SU-DHL-6 (cell line): ENCODE measurements around the gene MAN2A1.

Experiments used
- H2AFZ ChIP-seq: fragments of 200-600 bp; sonication (generic); 2 replicates; pipeline ENCODE4 v1.6.1; 2014; ENCODE audit warnings: low read depth, mild to moderate bottlenecking, moderate library complexity, mixed read lengths, antibody characterized with exemption, low read length; ENCODE audit not compliant: severe bottlenecking
- H3F3A ChIP-seq: fragments of 200-600 bp; shearing (Covaris generic); 2 replicates; pipeline ENCODE4 v1.6.0; 2016; ENCODE audit warnings: antibody characterized with exemption, mild to moderate bottlenecking; ENCODE audit not compliant: insufficient read depth
- H3K27ac ChIP-seq: fragments of 200-600 bp; sonication (generic); 2 replicates; pipeline ENCODE4 v1.5.1; 2016; ENCODE audit warnings: low read depth, mild to moderate bottlenecking, low read length, moderate library complexity, mixed read lengths
- H3K27me3 ChIP-seq: fragments of 200-600 bp; sonication (generic), shearing (Covaris generic); 2 replicates; pipeline ENCODE4 v1.6.0; 2014; ENCODE audit warnings: mild to moderate bottlenecking, low read length
- H3K36me3 ChIP-seq: fragments of 200-600 bp; sonication (generic); 2 replicates; pipeline ENCODE4 v1.6.1; 2014; ENCODE audit warnings: mild to moderate bottlenecking, low read length, mixed read lengths
- H3K4me2 ChIP-seq: fragments of 300-600, 200-600 bp; shearing (Covaris generic), sonication (generic); 2 replicates; pipeline ENCODE4 v1.6.0; 2014; ENCODE audit warnings: low read length, low read depth, mild to moderate bottlenecking; ENCODE audit not compliant: poor library complexity, severe bottlenecking
- H3K4me3 ChIP-seq: fragments of 200-600 bp; sonication (generic); 2 replicates; pipeline ENCODE4 v1.5.1; 2014; ENCODE audit warnings: antibody characterized with exemption, low read length, mild to moderate bottlenecking, mixed read lengths; ENCODE audit not compliant: insufficient read depth, poor library complexity, severe bottlenecking
- H3K79me2 ChIP-seq: fragments of 200-600 bp; sonication (generic); 2 replicates; pipeline ENCODE4 v1.6.1; 2014; ENCODE audit warnings: mild to moderate bottlenecking, low read length, moderate library complexity; ENCODE audit not compliant: insufficient read depth
- H3K9ac ChIP-seq: fragments of 200-600 bp; sonication (generic); 2 replicates; pipeline ENCODE4 v1.7.0; 2014; ENCODE audit warnings: mild to moderate bottlenecking, low read length
- H3K9me2 ChIP-seq: fragments of 200-600 bp; sonication (generic); replicated peaks from 2 replicates; pipeline ENCODE4 v1.6.1; 2014; ENCODE audit warnings: low read length; ENCODE audit not compliant: insufficient read depth
- H3K9me3 ChIP-seq: fragments of 200-600 bp; sonication (generic); 2 replicates; pipeline ENCODE4 v1.6.1; 2014; ENCODE audit warnings: low read length, mixed read lengths; ENCODE audit not compliant: insufficient read depth
- H4K20me1 ChIP-seq: fragments of 200-600 bp; sonication (generic); 2 replicates; pipeline ENCODE4 v1.6.1; 2014; ENCODE audit warnings: low read depth, mild to moderate bottlenecking, antibody characterized with exemption, low read length, moderate library complexity, mixed read lengths
- CTCF ChIP-seq: fragments of 200-600 bp; sonication (generic); IDR thresholded peaks from one replicate; pipeline ENCODE4 v1.5.1; 2017; ENCODE audit warnings: antibody characterized with exemption, mild to moderate bottlenecking, low read length, moderate library complexity; ENCODE audit not compliant: insufficient read depth, poor library complexity, severe bottlenecking
- EZH2phosphoT487 ChIP-seq: fragments of 200-600 bp; sonication (generic), shearing (Covaris generic); conservative IDR thresholded peaks from 2 replicates; pipeline ENCODE4 v1.6.1; 2018; ENCODE audit warnings: mild to moderate bottlenecking, antibody characterized with exemption, low read length, moderate library complexity, mixed read lengths

The MAN2A1 gene

DNA sequence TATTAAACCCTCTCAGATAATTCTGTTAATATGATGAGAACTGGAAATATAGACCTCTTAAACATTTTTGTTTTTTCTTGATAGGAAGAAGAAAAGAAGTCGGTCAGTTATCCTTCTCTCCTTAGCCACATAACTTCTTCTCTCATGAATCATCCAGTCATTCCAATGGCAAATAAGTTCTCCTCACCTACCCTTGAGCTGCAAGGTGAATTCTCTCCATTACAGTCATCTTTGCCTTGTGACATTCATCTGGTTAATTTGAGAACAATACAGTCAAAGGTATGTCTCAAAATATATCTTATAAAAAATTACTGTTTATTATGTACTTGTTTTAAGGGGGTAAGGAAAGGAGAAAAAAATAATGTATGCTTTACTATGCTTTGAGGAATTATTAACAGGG is 165.3 kb downstream of the MAN2A1 start:
- Histone ChIP-seq H2AFZ (no peak overlapping the region), H3K27me3 (no peaks in the 10 kb centered on the region), H3K79me2 (no peaks in the 10 kb centered on the region), H3F3A (no peaks in the 10 kb centered on the region), H3K9me2 (no peaks in the 10 kb centered on the region), H3K4me2 (no peak overlapping the region), H3K36me3 (peaks cover 3% of the 10 kb centered on the region; the same call in 1 of the 2 replicates), H3K9ac (no peak overlapping the region), H3K27ac (no peak overlapping the region), H3K9me3 (no peaks in the 10 kb centered on the region), H3K4me3 (no peak overlapping the region), H4K20me1 (no peaks in the 10 kb centered on the region)
- TF ChIP-seq CTCF, result no peak
- TF ChIP-seq EZH2phosphoT487, result no peak

DNA sequence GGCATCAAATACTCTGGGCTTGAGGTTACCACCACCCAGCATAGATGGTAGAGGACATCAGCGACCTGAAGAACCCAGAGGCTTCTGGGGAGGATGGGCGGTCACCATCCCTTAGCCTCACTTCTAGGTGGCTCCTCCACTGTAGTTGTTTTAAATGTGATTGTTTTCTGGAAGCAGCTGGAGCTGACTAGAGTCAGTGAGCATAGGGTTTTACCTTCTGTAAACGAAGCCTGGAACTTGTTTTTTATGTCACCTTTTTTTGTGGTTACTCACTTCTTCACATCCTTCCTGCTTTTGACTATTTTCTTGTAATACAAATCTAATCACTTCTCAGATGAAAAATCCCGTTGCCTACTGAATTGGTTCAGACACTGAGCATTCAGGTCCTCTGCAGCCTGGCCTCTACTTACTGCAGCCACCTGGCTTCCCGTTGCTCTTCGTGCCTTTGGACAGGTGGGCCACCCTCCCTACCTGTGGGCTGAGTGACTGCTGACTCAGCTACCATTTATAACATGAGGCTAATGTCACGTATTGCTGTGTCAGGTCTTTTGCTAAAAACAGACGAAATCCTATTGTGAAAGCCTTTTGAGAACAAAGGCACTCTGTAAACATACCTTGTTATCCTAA is 167.8 kb downstream of the MAN2A1 start:
- H3K79me2 ChIP-seq, result no peaks in the 10 kb centered on the region
- no peak overlapping the region for H3K4me3 ChIP-seq
- no peak for TF ChIP-seq EZH2phosphoT487
- TF ChIP-seq CTCF, result no peak
- no peak overlapping the region for H3K4me2 ChIP-seq
- H3F3A ChIP-seq, result no peaks in the 10 kb centered on the region
- peaks cover 5% of the 10 kb centered on the region; the same call in 1 of the 2 replicates for H3K36me3 ChIP-seq
- H3K9me2 ChIP-seq, result no peaks in the 10 kb centered on the region
- H3K9me3 ChIP-seq, result no peaks in the 10 kb centered on the region
- H3K27me3 ChIP-seq, result no peaks in the 10 kb centered on the region
- no peaks in the 10 kb centered on the region for H4K20me1 ChIP-seq
- H3K27ac ChIP-seq, result no peak overlapping the region
- H3K9ac ChIP-seq, result no peak overlapping the region
- no peak overlapping the region for H2AFZ ChIP-seq

DNA sequence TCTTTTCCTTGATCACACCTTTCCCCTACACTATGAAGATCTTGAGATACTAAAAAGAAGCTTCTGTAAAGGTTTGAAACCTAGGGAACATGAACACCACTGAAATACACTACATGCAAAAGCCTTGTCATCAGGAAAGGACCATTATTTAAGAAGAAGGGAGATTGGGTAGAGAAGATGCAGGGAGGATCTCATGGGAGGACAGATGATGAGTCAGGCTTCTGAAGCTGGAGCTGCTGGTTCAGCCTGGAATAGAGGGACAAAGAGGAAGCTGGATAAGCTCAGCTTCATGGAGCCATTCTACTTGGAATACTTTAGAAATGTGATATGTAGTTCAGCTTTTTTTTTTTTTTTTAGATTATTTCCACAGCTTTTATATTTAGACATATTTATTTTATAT is 169.8 kb downstream of the MAN2A1 start:
- no peak overlapping the region for H3K9ac ChIP-seq
- no peaks in the 10 kb centered on the region for H3K9me3 ChIP-seq
- H2AFZ ChIP-seq, result no peak overlapping the region
- H3K4me3 ChIP-seq, result no peak overlapping the region
- H3K4me2 ChIP-seq, result no peak overlapping the region
- no peak overlapping the region for H3K27ac ChIP-seq
- no peaks in the 10 kb centered on the region for H4K20me1 ChIP-seq
- no peaks in the 10 kb centered on the region for H3K79me2 ChIP-seq
- no peaks in the 10 kb centered on the region for H3F3A ChIP-seq
- no peaks in the 10 kb centered on the region for H3K9me2 ChIP-seq
- TF ChIP-seq EZH2phosphoT487, result no peak
- no peaks in the 10 kb centered on the region for H3K27me3 ChIP-seq
- H3K36me3 ChIP-seq, result peaks cover 5% of the 10 kb centered on the region; the same call in 1 of the 2 replicates

DNA sequence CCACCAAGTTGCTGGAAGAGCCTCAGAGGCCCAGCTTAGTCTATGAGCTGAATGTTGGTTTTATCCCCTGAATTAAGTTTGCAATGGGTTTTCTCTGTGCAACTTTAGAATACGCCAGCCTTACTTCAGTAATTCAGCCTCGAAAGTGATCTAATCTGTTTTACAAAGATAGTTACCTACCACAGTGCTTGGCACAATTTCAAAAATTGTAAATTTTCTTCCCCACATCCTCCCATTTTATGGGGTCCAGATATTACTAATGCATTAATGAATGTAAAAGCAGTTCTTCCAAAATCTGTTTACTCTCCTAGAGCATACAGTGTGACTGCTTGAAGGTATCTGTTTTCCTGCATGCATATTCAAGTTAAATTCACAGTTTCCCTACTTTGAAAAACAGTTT is 172.6 kb downstream of the MAN2A1 start:
- no peak overlapping the region for H3K4me2 ChIP-seq

More for the DNA sequence above, 172.6 kb downstream of the MAN2A1 start:
- Histone ChIP-seq H3F3A (no peaks in the 10 kb centered on the region), H4K20me1 (no peaks in the 10 kb centered on the region), H3K9me3 (no peaks in the 10 kb centered on the region), H3K79me2 (no peaks in the 10 kb centered on the region), H3K9me2 (no peaks in the 10 kb centered on the region), H3K36me3 (peaks cover 2% of the 10 kb centered on the region; the same call in 1 of the 2 replicates), H3K27me3 (no peaks in the 10 kb centered on the region), H2AFZ (no peak overlapping the region), H3K9ac (no peak overlapping the region), H3K27ac (no peak overlapping the region), H3K4me3 (no peak overlapping the region)
- TF ChIP-seq CTCF (no peak), EZH2phosphoT487 (no peak)
